ENCODE data around the gene CAMK1D. TPM values are rescaled to one million over a fixed set of nuclear protein-coding genes. Genes with fewer than 3 reads are reported as not detected.

CAMK1D gene
- total RNA-seq, 4 donors from 2014 or later, result 13.5 to 21.4 (median 15.7) TPM

DNA sequence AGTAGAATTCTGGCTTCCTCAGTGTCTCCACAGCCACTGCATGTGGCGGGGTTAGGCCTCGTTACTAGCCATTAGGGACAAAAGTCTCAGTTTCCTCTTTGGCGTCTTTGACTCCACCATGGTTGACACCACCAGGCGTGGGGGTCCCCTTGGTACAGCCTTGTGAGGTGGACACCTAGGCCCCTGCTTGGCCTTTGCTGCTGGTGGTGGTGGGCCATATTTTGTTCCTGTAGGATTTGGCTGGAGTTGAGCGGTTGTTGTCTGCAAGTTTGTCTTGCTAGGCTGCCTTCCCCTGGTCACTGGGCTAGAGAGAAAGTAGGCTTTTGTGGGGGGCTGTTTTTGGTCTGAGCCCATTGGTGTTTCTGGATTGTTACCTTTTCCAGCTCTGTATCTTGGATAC lies 272.7 kb downstream of the CAMK1D start:
- H3K36me3 ChIP-seq, result no peaks in the 10 kb centered on the region
- DNase-seq, result no peak
- WGBS, 2 donors (ENCODE audit: low coverage in 1 of 2), result 94% methylated on average over 5 of the region's 5 CpGs; no CpG with 5 or more reads in 1 of the 2 donors
- H3K27ac ChIP-seq, result no peak overlapping the region
- no peak overlapping the region for H3K4me3 ChIP-seq
- intact Hi-C loops (cut with DNase I; ENCODE audit: low total_unique reads), result loop anchor here (10.0 kb wide), 1 partner anchor 167 kb away; no protein-coding TSS in a partner anchor
- H3K4me1 ChIP-seq, result peaks cover 0 to 21% (median 17%) of the 10 kb centered on the region in 4 donors
- no peaks in the 10 kb centered on the region for H3K9me3 ChIP-seq
- in situ Hi-C loops (cut with MboI; ENCODE audit: low pct_ligation_motif_present in 1 of 4, low pct_unique_long_range_greater_than_20kb in 1 of 4, low sequenced_read_pairs in 3 of 4), result no loop called here
- TF ChIP-seq, protein P1, sequence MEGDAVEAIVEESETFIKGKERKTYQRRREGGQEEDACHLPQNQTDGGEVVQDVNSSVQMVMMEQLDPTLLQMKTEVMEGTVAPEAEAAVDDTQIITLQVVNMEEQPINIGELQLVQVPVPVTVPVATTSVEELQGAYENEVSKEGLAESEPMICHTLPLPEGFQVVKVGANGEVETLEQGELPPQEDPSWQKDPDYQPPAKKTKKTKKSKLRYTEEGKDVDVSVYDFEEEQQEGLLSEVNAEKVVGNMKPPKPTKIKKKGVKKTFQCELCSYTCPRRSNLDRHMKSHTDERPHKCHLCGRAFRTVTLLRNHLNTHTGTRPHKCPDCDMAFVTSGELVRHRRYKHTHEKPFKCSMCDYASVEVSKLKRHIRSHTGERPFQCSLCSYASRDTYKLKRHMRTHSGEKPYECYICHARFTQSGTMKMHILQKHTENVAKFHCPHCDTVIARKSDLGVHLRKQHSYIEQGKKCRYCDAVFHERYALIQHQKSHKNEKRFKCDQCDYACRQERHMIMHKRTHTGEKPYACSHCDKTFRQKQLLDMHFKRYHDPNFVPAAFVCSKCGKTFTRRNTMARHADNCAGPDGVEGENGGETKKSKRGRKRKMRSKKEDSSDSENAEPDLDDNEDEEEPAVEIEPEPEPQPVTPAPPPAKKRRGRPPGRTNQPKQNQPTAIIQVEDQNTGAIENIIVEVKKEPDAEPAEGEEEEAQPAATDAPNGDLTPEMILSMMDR (IDR thresholded peaks at IDR 0.05), result no peak
- TF ChIP-seq POLR2AphosphoS5 (IDR thresholded peaks at IDR 0.05) (no peak), EP300 (IDR thresholded peaks at IDR 0.05; ENCODE audit: low read depth) (no peak), POLR2A (IDR thresholded peaks at IDR 0.05) (no peak)
- H3K27me3 ChIP-seq, result no peaks in the 10 kb centered on the region

DNA sequence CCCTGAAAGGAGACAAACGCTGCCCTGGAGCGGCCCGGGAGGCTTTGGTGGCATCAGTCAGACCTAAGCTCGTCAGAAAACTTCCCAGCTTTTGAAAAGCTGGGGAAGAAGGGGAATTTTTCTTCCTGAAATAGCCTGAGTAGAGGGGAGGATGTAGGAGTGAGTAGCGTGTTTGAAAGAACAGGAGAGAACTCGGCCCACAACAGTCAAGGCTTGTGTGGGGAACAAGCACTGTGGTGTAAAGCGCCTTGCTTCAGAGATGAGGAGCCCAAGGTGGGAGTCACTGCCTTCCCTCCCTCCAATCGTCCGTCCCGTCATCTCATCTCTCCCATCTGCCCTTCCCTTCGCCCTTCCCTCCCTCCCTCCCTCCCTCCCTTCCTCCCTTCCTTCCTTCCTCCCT lies 273.3 kb downstream of the CAMK1D start:
- in situ Hi-C loops (cut with MboI; ENCODE audit: low pct_ligation_motif_present in 1 of 4, low pct_unique_long_range_greater_than_20kb in 1 of 4, low sequenced_read_pairs in 3 of 4) (no loop called here), intact Hi-C loops (cut with DNase I; ENCODE audit: low total_unique reads) (loop anchor here (10.0 kb wide), 1 partner anchor 168 kb away; no protein-coding TSS in a partner anchor)
- Histone ChIP-seq H3K4me1 (peaks cover 0 to 15% (median 13%) of the 10 kb centered on the region in 4 donors), H3K36me3 (no peaks in the 10 kb centered on the region), H3K9me3 (no peaks in the 10 kb centered on the region), H3K27ac (no peak overlapping the region), H3K4me3 (no peak overlapping the region), H3K27me3 (no peaks in the 10 kb centered on the region)
- TF ChIP-seq, protein P1 (IDR thresholded peaks at IDR 0.05), result no peak
- TF ChIP-seq POLR2A (IDR thresholded peaks at IDR 0.05) (no peak), POLR2AphosphoS5 (IDR thresholded peaks at IDR 0.05) (no peak), EP300 (IDR thresholded peaks at IDR 0.05; ENCODE audit: low read depth) (no peak)
- DNase-seq, result no peak
- 90 to 93% methylated on average over 4 to 11 of the region's 11 CpGs for WGBS, 2 donors (ENCODE audit: low coverage in 1 of 2)

DNA sequence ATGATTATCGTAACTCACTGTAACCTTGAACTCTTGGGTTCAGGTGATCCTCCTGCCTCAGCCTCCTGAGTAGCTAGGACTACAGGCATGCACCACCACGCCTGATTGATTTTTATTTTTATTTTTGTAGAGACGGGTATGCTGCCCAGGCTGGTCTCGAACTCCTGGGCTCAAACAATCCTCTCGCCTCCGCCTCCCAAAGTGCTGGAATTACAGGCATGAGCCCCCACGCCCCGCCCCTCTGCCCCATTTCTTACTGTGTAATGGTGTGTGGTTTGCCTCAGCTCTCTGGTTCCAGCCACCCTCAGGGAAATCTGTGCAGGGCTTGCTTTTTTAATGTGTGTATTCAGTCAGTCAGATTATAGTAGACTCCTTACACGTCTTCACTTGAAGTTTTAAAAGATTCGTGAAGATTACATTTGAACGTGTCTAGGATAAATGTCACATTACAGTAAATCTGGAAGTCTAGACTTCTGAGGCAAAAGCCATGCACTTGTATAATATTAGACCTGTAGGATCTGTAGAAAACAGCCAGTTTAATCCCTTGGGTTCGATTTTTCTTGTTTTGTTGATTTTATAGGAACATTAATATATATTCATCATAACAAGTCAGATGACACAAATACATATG lies 276.2 kb downstream of the CAMK1D start:
- intact Hi-C loops (cut with DNase I; ENCODE audit: low total_unique reads) (loop anchor here (10.0 kb wide), 1 partner anchor 171 kb away; no protein-coding TSS in a partner anchor), in situ Hi-C loops (cut with MboI; ENCODE audit: low pct_ligation_motif_present in 1 of 4, low pct_unique_long_range_greater_than_20kb in 1 of 4, low sequenced_read_pairs in 3 of 4) (no loop called here)
- TF ChIP-seq POLR2AphosphoS5 (IDR thresholded peaks at IDR 0.05), result no peak
- TF ChIP-seq, protein P1 (IDR thresholded peaks at IDR 0.05), result no peak
- no peaks in the 10 kb centered on the region for H3K9me3 ChIP-seq
- H3K4me1 ChIP-seq, result peaks cover 0 to 28% (median 20%) of the 10 kb centered on the region in 4 donors
- H3K27me3 ChIP-seq, result no peaks in the 10 kb centered on the region
- H3K27ac ChIP-seq, result no peak overlapping the region
- WGBS, 2 donors (ENCODE audit: low coverage in 1 of 2), result 86 to 87% methylated on average over 2 to 12 of the region's 12 CpGs
- no peaks in the 10 kb centered on the region for H3K36me3 ChIP-seq
- no peak for DNase-seq
- no peak overlapping the region for H3K4me3 ChIP-seq

DNA sequence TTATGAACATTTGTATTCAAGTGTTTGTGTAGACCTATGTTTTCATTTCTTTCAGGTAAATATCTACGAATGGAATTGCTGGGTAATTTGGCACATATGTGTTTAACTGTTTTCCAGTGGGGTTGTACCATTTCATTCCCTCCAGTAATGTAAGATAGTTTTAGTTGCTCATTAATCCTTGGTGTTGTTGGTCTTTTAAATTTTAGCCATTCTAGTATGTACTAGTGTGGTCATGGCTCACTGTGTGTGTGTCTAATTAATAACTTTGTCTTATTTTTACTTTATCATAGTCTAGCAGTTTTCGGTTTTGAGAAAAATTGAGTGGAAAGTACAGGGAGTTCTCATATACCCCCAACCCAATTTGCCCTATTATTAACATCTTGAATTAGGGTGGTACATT lies 278.8 kb downstream of the CAMK1D start:
- Histone ChIP-seq H3K27me3 (no peaks in the 10 kb centered on the region), H3K4me1 (peaks cover 2 to 46% (median 32%) of the 10 kb centered on the region in 4 donors), H3K27ac (peak overlapping the region; percentile 68 to 80 (median 75)), H3K36me3 (no peaks in the 10 kb centered on the region), H3K4me3 (no peak overlapping the region), H3K9me3 (no peaks in the 10 kb centered on the region)
- no peak for DNase-seq
- no peak for TF ChIP-seq EP300 (IDR thresholded peaks at IDR 0.05; ENCODE audit: low read depth)
- TF ChIP-seq, protein P1 (IDR thresholded peaks at IDR 0.05), result no peak
- no peak for TF ChIP-seq POLR2AphosphoS5 (IDR thresholded peaks at IDR 0.05)
- no peak for TF ChIP-seq POLR2A (IDR thresholded peaks at IDR 0.05)
- in situ Hi-C loops (cut with MboI; ENCODE audit: low pct_ligation_motif_present in 1 of 4, low pct_unique_long_range_greater_than_20kb in 1 of 4, low sequenced_read_pairs in 3 of 4) (no loop called here), intact Hi-C loops (cut with DNase I; ENCODE audit: low total_unique reads) (loop anchor here (10.0 kb wide), 1 partner anchor 173 kb away; no protein-coding TSS in a partner anchor)
- 74 to 76% methylated on average over 2 of the region's 2 CpGs for WGBS, 2 donors (ENCODE audit: low coverage in 1 of 2)
